Measurements from ENCODE around the gene ZNF254. TPM values are rescaled to one million over a fixed set of nuclear protein-coding genes. Genes with fewer than 3 reads are reported as not detected.

Gene ZNF254
- total RNA-seq, 1 donor from 2014 or later: 6.0 TPM

- H3K9me3 ChIP-seq: peaks cover 25 to 94% of the 10 kb centered on the region in 2 donors
- intact Hi-C loops (cut with DNase I): no loop called here
- H3K27me3 ChIP-seq: no peaks in the 10 kb centered on the region
- H3K27ac ChIP-seq: no peak overlapping the region
- no peaks in the 10 kb centered on the region for H3K4me1 ChIP-seq
- H3K4me3 ChIP-seq: no peak overlapping the region
- DNase-seq (ENCODE audit: low spot score in 2 of 2): no peak
- peaks cover 0 to 13% of the 10 kb centered on the region in 2 donors for H3K36me3 ChIP-seq
- TF ChIP-seq CTCF (IDR thresholded peaks at IDR 0.05): no peak
Observed at GRCh38 chr19:24173882-24174281, 86.9 kb downstream of the ZNF254 start.

GRCh38 chr19:24177686-24178085, 90.7 kb downstream of the ZNF254 start:
- intact Hi-C loops (cut with DNase I): no loop called here
- H3K4me1 ChIP-seq: no peaks in the 10 kb centered on the region
- H3K9me3 ChIP-seq: peaks cover 40 to 86% of the 10 kb centered on the region in 2 donors

GRCh38 chr19:24178207-24178606, 91.2 kb downstream of the ZNF254 start:
- intact Hi-C loops (cut with DNase I): no loop called here
- H3K9me3 ChIP-seq: peaks cover 40 to 81% of the 10 kb centered on the region in 2 donors
- H3K4me3 ChIP-seq: no peak overlapping the region
- TF ChIP-seq CTCF (IDR thresholded peaks at IDR 0.05): no peak
- no peaks in the 10 kb centered on the region for H3K36me3 ChIP-seq
- no peak for DNase-seq (ENCODE audit: low spot score in 2 of 2)
- H3K4me1 ChIP-seq: no peaks in the 10 kb centered on the region
- no peaks in the 10 kb centered on the region for H3K27me3 ChIP-seq
- H3K27ac ChIP-seq: no peak overlapping the region

More at GRCh38 chr19:24177686-24178085, 90.7 kb downstream of the ZNF254 start:
- TF ChIP-seq CTCF (IDR thresholded peaks at IDR 0.05): no peak
- DNase-seq (ENCODE audit: low spot score in 2 of 2): no peak
- no peak overlapping the region for H3K27ac ChIP-seq
- no peaks in the 10 kb centered on the region for H3K36me3 ChIP-seq
- no peak overlapping the region for H3K4me3 ChIP-seq
- no peaks in the 10 kb centered on the region for H3K27me3 ChIP-seq

Other genes with a start within 250 kb of the ZNF254 start
- not detected for gene ZNF726, start 172.3 kb upstream of the ZNF254 start, total RNA-seq

Measured in ascending aorta (tissue), 2 donors.